GM12878 (cell line): ENCODE results near the gene SF1. TPM values are rescaled to one million over a fixed set of nuclear protein-coding genes. Genes with fewer than 3 reads are reported as not detected.

Experiments used
- ASH2L ChIP-seq: fragments of 300-600, 200-600 bp; sonication (generic); IDR thresholded peaks from 2 replicates; pipeline ENCODE4 v1.6.1; 2017; ENCODE audit warnings: low read depth, mild to moderate bottlenecking, borderline replicate concordance
- ETV6 ChIP-seq, 2 experiments: fragments of 450-650 bp in 1 of 2; IDR thresholded peaks in 1 of 2; conservative IDR thresholded peaks in 1 of 2; 2 replicates each; pipeline ENCODE4 v1.6.1; 2014; ENCODE audit warnings: antibody characterized with exemption in 1 of 2, borderline replicate concordance in 1 of 2, low read depth in 1 of 2, mild to moderate bottlenecking in 1 of 2, moderate library complexity in 1 of 2
- MLLT1 ChIP-seq: fragments of 450-650 bp; IDR thresholded peaks from 2 replicates; pipeline ENCODE4 v1.6.1; 2016; ENCODE audit warnings: mild to moderate bottlenecking
- MYB ChIP-seq: fragments of 150-350 bp; IDR thresholded peaks from 2 replicates; pipeline ENCODE4 v1.6.1; 2014; ENCODE audit warnings: mild to moderate bottlenecking, low read depth, low read length, borderline replicate concordance
- NFXL1 ChIP-seq: fragments of 450-650 bp; IDR thresholded peaks from 2 replicates; pipeline ENCODE4 v1.6.1; 2017; ENCODE audit warnings: antibody characterized with exemption, mild to moderate bottlenecking, borderline replicate concordance
- NKRF ChIP-seq: fragments of 450-650 bp; conservative IDR thresholded peaks from 2 replicates; pipeline ENCODE4 v1.6.1; 2017; ENCODE audit warnings: mild to moderate bottlenecking, moderate library complexity
- NRF1 ChIP-seq: conservative IDR thresholded peaks from 2 replicates; pipeline ENCODE4 v1.6.1; 2011; ENCODE audit warnings: mild to moderate bottlenecking, low read depth, low read length, improper control_type of control experiment
- POLR2AphosphoS2 ChIP-seq: IDR thresholded peaks from 2 replicates; pipeline ENCODE4 v1.6.1; 2011; ENCODE audit warnings: low read depth, mild to moderate bottlenecking, low read length, improper control_type of control experiment, moderate library complexity
- RAD21 ChIP-seq: IDR thresholded peaks from 2 replicates; pipeline ENCODE4 v1.6.1; 2011; ENCODE audit warnings: mild to moderate bottlenecking, low read depth, low read length, moderate library complexity; ENCODE audit not compliant: insufficient read depth
- RCOR1 ChIP-seq: conservative IDR thresholded peaks from 2 replicates; pipeline ENCODE4 v1.6.1; 2012; ENCODE audit warnings: low read depth, low read length, improper control_type of control experiment
- ZBTB11 ChIP-seq: fragments of 450-650 bp; formaldehyde crosslinking; IDR thresholded peaks from 2 replicates; pipeline ENCODE4 v1.5.0; 2022; ENCODE audit warnings: mild to moderate bottlenecking, missing genetic modification characterization
- ZBTB33 ChIP-seq: fragments of 450-650 bp; IDR thresholded peaks from 2 replicates; pipeline ENCODE4 v1.6.1; 2017; ENCODE audit warnings: mild to moderate bottlenecking
- ZNF384 ChIP-seq: IDR thresholded peaks from 2 replicates; pipeline ENCODE4 v1.6.1; 2012; ENCODE audit warnings: low read depth, mild to moderate bottlenecking, low read length, improper control_type of control experiment, borderline replicate concordance
- ZNF592 ChIP-seq: fragments of 450-650 bp; IDR thresholded peaks from 2 replicates; pipeline ENCODE4 v1.6.1; 2017; ENCODE audit warnings: mild to moderate bottlenecking, moderate library complexity
- polyA plus RNA-seq, 11 experiments: library from polyadenylated mRNA; depleted of rRNA in 4 of 11; unstranded in 6 of 11; stranded (reverse) in 5 of 11; fragments of >200 nt; fragmentation: Nextera tagmentation in 4 of 11; fragmentation: Illumina TruSeq in 1 of 11; extraction: Ambion mirVana in 4 of 11; extraction: Trizol in 1 of 11; gene quantifications; 1 replicate in 1 of 11; 2 replicates in 10 of 11; pipeline versions ENCODE4 v1.2.1 to v1.2.3, GENCODE V29; 2011 to 2016; ENCODE audit warnings: inconsistent platforms in 2 of 11, missing spikeins in 2 of 11, low read depth in 1 of 11
- total RNA-seq, 4 experiments: library from RNA; depleted of rRNA in 3 of 4; stranded (reverse); fragments of >200 nt in 3 of 4; fragmentation: Illumina TruSeq in 1 of 4; extraction: Trizol in 1 of 4; gene quantifications; 2 replicates each; pipeline versions ENCODE4 v1.2.1 to v1.2.3, GENCODE V29; 2013 to 2021

The SF1 gene
- total and polyA plus RNA-seq, 10 of the 15 experiments (the other 5 are each of a cell fraction or from before 2014, with no cell fraction given): 13.6 to 337 (median 103) TPM

- TF ChIP-seq ASH2L (no peak), NRF1 (no peak), NKRF (no peak), ZNF384 (peak; percentile 98), POLR2AphosphoS2 (peak; percentile 85; the same call in 1 of the 2 replicates), MLLT1 (peak; percentile 13; the same call in 1 of the 2 replicates), ZBTB11 (no peak), NFXL1 (no peak), ZNF592 (no peak), MYB (no peak), RCOR1 (peak; percentile 71; the same call in 1 of the 2 replicates), ETV6 (conservative IDR thresholded peaks at IDR 0.05 in 1 of 2, IDR thresholded peaks at IDR 0.05 in 1 of 2; ENCODE audit: borderline replicate concordance in 1 of 2, low read depth in 1 of 2) (no peak), RAD21 (no peak), ZBTB33 (no peak)
These were observed at the start of gene SF1 (continued) for GRCh38 chr11:64778473-64779298.
